Cardiac muscle cell (in vitro differentiated cells and primary cell): ENCODE data around the gene PRDX2. TPM values are rescaled to one million over a fixed set of nuclear protein-coding genes. Genes with fewer than 3 reads are reported as not detected.

Experiments
- DNase-seq, 2 donors: peaks; one replicate each; pipeline versions ENCODE4 v3.0.0 to v3.0.0-alpha.2; 2010 to 2017; ENCODE audit warnings: low read depth in 1 of 2, low spot score in 1 of 2
- H3K27ac ChIP-seq: fragments of 200-600 bp; sonication (generic); 2 replicates; pipeline ENCODE4 v1.5.1; 2016
- H3K27me3 ChIP-seq: fragments of 200-600 bp; sonication (generic); 2 replicates; pipeline ENCODE4 v1.6.0; 2016; ENCODE audit warnings: control low read depth
- H3K36me3 ChIP-seq: fragments of 200-600 bp; sonication (generic); 2 replicates; pipeline ENCODE4 v1.5.1; 2016; ENCODE audit warnings: control low read depth
- H3K4me1 ChIP-seq: fragments of 200-600 bp; sonication (generic); 2 replicates; pipeline ENCODE4 v1.8.1; 2017; ENCODE audit warnings: low read depth, mild to moderate bottlenecking, mixed run types
- H3K4me3 ChIP-seq: fragments of 200-600 bp; sonication (generic); 2 replicates; pipeline ENCODE4 v1.5.1; 2016; ENCODE audit warnings: mild to moderate bottlenecking
- H3K9me3 ChIP-seq: fragments of 200-600 bp; sonication (generic); 2 replicates; pipeline ENCODE4 v1.5.1; 2017; ENCODE audit warnings: low read depth, mild to moderate bottlenecking, control low read depth
- CTCF ChIP-seq: IDR thresholded peaks from 2 replicates; pipeline ENCODE4 v1.5.1; 2012; ENCODE audit warnings: low read depth, mild to moderate bottlenecking, low read length
- polyA plus RNA-seq: library from polyadenylated mRNA; unstranded; fragments of >200 nt; fragmentation: Nextera tagmentation; extraction: Ambion mirVana; gene quantifications from 2 replicates; pipeline ENCODE4 v1.2.1, GENCODE V29; 2016
- total RNA-seq: library from RNA; depleted of rRNA; stranded (reverse); fragments of >200 nt; gene quantifications from 2 replicates; pipeline ENCODE4 v1.2.3, GENCODE V29; 2016

The PRDX2 gene
- total and polyA plus RNA-seq, 2 experiments from 2014 or later = 1,316 to 1,719 TPM

- Histone ChIP-seq H3K4me3 (no peak overlapping the region), H3K27ac (peak overlapping the region; percentile 68), H3K36me3 (no peaks in the 10 kb centered on the region), H3K9me3 (no peaks in the 10 kb centered on the region), H3K4me1 (peaks cover 38% of the 10 kb centered on the region), H3K27me3 (no peaks in the 10 kb centered on the region)
- peak in 1 of 2 donors; percentile 21 for DNase-seq
- no peak for TF ChIP-seq CTCF
These were observed 16.6 kb downstream of the PRDX2 start for GRCh38 chr19:12784871-12785430.

- H3K4me1 ChIP-seq = peaks cover 38% of the 10 kb centered on the region
- no peaks in the 10 kb centered on the region for H3K9me3 ChIP-seq
- H3K4me3 ChIP-seq = no peak overlapping the region
- no peak for DNase-seq
- H3K36me3 ChIP-seq = no peaks in the 10 kb centered on the region
- H3K27ac ChIP-seq = peak overlapping the region; percentile 68
- H3K27me3 ChIP-seq = no peaks in the 10 kb centered on the region
- no peak for TF ChIP-seq CTCF
These were observed 17.2 kb downstream of the PRDX2 start for GRCh38 chr19:12784394-12784870.

- H3K36me3 ChIP-seq = no peaks in the 10 kb centered on the region
- no peak overlapping the region for H3K4me3 ChIP-seq
- no peaks in the 10 kb centered on the region for H3K27me3 ChIP-seq
- DNase-seq = no peak
- TF ChIP-seq CTCF = no peak
- H3K4me1 ChIP-seq = peaks cover 34% of the 10 kb centered on the region
- no peaks in the 10 kb centered on the region for H3K9me3 ChIP-seq
- peak overlapping the region; percentile 68 for H3K27ac ChIP-seq
These were observed 17.7 kb downstream of the PRDX2 start for GRCh38 chr19:12783849-12784393.

- H3K9me3 ChIP-seq = no peaks in the 10 kb centered on the region
- H3K4me1 ChIP-seq = peaks cover 28% of the 10 kb centered on the region
- DNase-seq = no peak
- no peaks in the 10 kb centered on the region for H3K36me3 ChIP-seq
- H3K4me3 ChIP-seq = peak overlapping the region; percentile 39
- H3K27ac ChIP-seq = no peak overlapping the region
- H3K27me3 ChIP-seq = no peaks in the 10 kb centered on the region
- no peak for TF ChIP-seq CTCF
These were observed 18.2 kb downstream of the PRDX2 start for GRCh38 chr19:12783291-12783848.

GRCh38 chr19:12782424-12783290 lies 18.9 kb downstream of the PRDX2 start:
- no peak for TF ChIP-seq CTCF
- H3K4me3 ChIP-seq = peak overlapping the region; percentile 39
- DNase-seq = peak; percentile 70 to 93
- no peak overlapping the region for H3K27ac ChIP-seq
- H3K4me1 ChIP-seq = peaks cover 24% of the 10 kb centered on the region
- no peaks in the 10 kb centered on the region for H3K27me3 ChIP-seq
- no peaks in the 10 kb centered on the region for H3K36me3 ChIP-seq
- no peaks in the 10 kb centered on the region for H3K9me3 ChIP-seq
